ENCODE results near the gene TNS1. TPM values are rescaled to one million over a fixed set of nuclear protein-coding genes. Genes with fewer than 3 reads are reported as not detected.

The TNS1 gene
- total and polyA plus RNA-seq, 2 donors (not counting 1 experiment from before 2014, with no cell fraction given), result 0.10 to 0.86 TPM

- H3K4me1 Mint-ChIP-seq, result no peaks in the 10 kb centered on the region
- no peaks in the 10 kb centered on the region for H3K4me1 ChIP-seq (ENCODE audit: control insufficient read depth in 2 of 2, insufficient read depth in 2 of 2, low read length in 2 of 2)
- intact Hi-C loops (cut with micrococcal nuclease), result no loop called here
- no peak overlapping the region for H2AFZ ChIP-seq (ENCODE audit: insufficient read depth, low read depth, low read length, poor library complexity, severe bottlenecking)
- WGBS (ENCODE audit: insufficient coverage), result 84% methylated on average over 2 of the region's 4 CpGs
- ChIA-PET CTCF (no interaction called here), POLR2A (no interaction called here)
- no peak for DNase-seq
- no peak for ATAC-seq (ENCODE audit: low read depth)
- H3K9me3 Mint-ChIP-seq (ENCODE audit: insufficient read depth), result no peaks in the 10 kb centered on the region
- no peaks in the 10 kb centered on the region for H4K20me1 ChIP-seq (ENCODE audit: control insufficient read depth, insufficient read depth, low read length, poor library complexity, severe bottlenecking)
- no peaks in the 10 kb centered on the region for H3K36me3 ChIP-seq (replicated peaks in 1 of 2; ENCODE audit: control extremely low read depth in 1 of 2, control insufficient read depth in 1 of 2, extremely low read depth in 1 of 2, insufficient read depth in 2 of 2, low read length in 1 of 2)
- H3K27ac Mint-ChIP-seq, result no peak overlapping the region
- H3K27ac ChIP-seq (ENCODE audit: low read length in 2 of 2), result no peak overlapping the region
- no peaks in the 10 kb centered on the region for H3K27me3 ChIP-seq (replicated peaks in 1 of 4; ENCODE audit: control extremely low read depth in 1 of 4, control insufficient read depth in 3 of 4, insufficient read depth in 4 of 4, low read length in 3 of 4)
- no peaks in the 10 kb centered on the region for H3K27me3 Mint-ChIP-seq
- H3K9me3 ChIP-seq (ENCODE audit: control extremely low read depth in 1 of 3, control insufficient read depth in 2 of 3, insufficient read depth in 1 of 3, low read length in 2 of 3), result no peaks in the 10 kb centered on the region
- no peaks in the 10 kb centered on the region for H3K79me2 ChIP-seq (ENCODE audit: control insufficient read depth, insufficient read depth, low read length)
- TF ChIP-seq EZH2 (IDR thresholded peaks at IDR 0.05; ENCODE audit: borderline replicate concordance, insufficient read depth, low read depth, low read length, poor library complexity, severe bottlenecking), result no peak
- no peak for TF ChIP-seq CTCF (IDR thresholded peaks at IDR 0.05)
- no peak overlapping the region for H3K4me3 Mint-ChIP-seq
- H3K4me3 ChIP-seq (ENCODE audit: control extremely low read depth in 1 of 5, extremely low read depth in 1 of 5, insufficient read depth in 1 of 5, low read depth in 2 of 5, low read length in 4 of 5), result no peak overlapping the region
- H3K4me2 ChIP-seq (replicated peaks; ENCODE audit: low read depth, low read length, poor library complexity, severe bottlenecking), result no peak overlapping the region
- H3K9ac ChIP-seq (ENCODE audit: low read length), result no peak overlapping the region
These were observed 175.8 kb downstream of the TNS1 start for GRCh38 chr2:217826991-217827390.

- CTCF ChIA-PET, result no interaction called here
These were observed 176.3 kb downstream of the TNS1 start for GRCh38 chr2:217826520-217826919.

More at GRCh38 chr2:217826520-217826919, 176.3 kb downstream of the TNS1 start:
- Histone ChIP-seq H3K9me3 (ENCODE audit: control extremely low read depth in 1 of 3, control insufficient read depth in 2 of 3, insufficient read depth in 1 of 3, low read length in 2 of 3) (no peaks in the 10 kb centered on the region), H3K4me2 (replicated peaks; ENCODE audit: low read depth, low read length, poor library complexity, severe bottlenecking) (no peak overlapping the region), H3K79me2 (ENCODE audit: control insufficient read depth, insufficient read depth, low read length) (no peaks in the 10 kb centered on the region), H3K27ac (ENCODE audit: low read length in 2 of 2) (no peak overlapping the region), H3K9ac (ENCODE audit: low read length) (no peak overlapping the region), H3K36me3 (replicated peaks in 1 of 2; ENCODE audit: control extremely low read depth in 1 of 2, control insufficient read depth in 1 of 2, extremely low read depth in 1 of 2, insufficient read depth in 2 of 2, low read length in 1 of 2) (no peaks in the 10 kb centered on the region), H4K20me1 (ENCODE audit: control insufficient read depth, insufficient read depth, low read length, poor library complexity, severe bottlenecking) (no peaks in the 10 kb centered on the region), H3K4me3 (ENCODE audit: control extremely low read depth in 1 of 5, extremely low read depth in 1 of 5, insufficient read depth in 1 of 5, low read depth in 2 of 5, low read length in 4 of 5) (no peak overlapping the region), H3K4me1 (ENCODE audit: control insufficient read depth in 2 of 2, insufficient read depth in 2 of 2, low read length in 2 of 2) (no peaks in the 10 kb centered on the region), H3K27me3 (replicated peaks in 1 of 4; ENCODE audit: control extremely low read depth in 1 of 4, control insufficient read depth in 3 of 4, insufficient read depth in 4 of 4, low read length in 3 of 4) (no peaks in the 10 kb centered on the region), H2AFZ (ENCODE audit: insufficient read depth, low read depth, low read length, poor library complexity, severe bottlenecking) (no peak overlapping the region)
- WGBS (ENCODE audit: insufficient coverage), result 100% methylated on average over 2 of the region's 6 CpGs
- intact Hi-C loops (cut with micrococcal nuclease), result no loop called here
- no peaks in the 10 kb centered on the region for H3K9me3 Mint-ChIP-seq (ENCODE audit: insufficient read depth)
- no peak for TF ChIP-seq EZH2 (IDR thresholded peaks at IDR 0.05; ENCODE audit: borderline replicate concordance, insufficient read depth, low read depth, low read length, poor library complexity, severe bottlenecking)
- no peak for TF ChIP-seq CTCF (IDR thresholded peaks at IDR 0.05)
- no peaks in the 10 kb centered on the region for H3K27me3 Mint-ChIP-seq
- no peak overlapping the region for H3K4me3 Mint-ChIP-seq
- DNase-seq (no peak), ATAC-seq (ENCODE audit: low read depth) (no peak)
- H3K27ac Mint-ChIP-seq, result no peak overlapping the region
- no peaks in the 10 kb centered on the region for H3K4me1 Mint-ChIP-seq
- POLR2A ChIA-PET, result no interaction called here

Data from B cell (primary cell).